SJSA1 (cell line): ENCODE results near the gene OR2T27. TPM values are rescaled to one million over a fixed set of nuclear protein-coding genes. Genes with fewer than 3 reads are reported as not detected.
"Not testable (repeated sequence)": the region's sequence is repeated elsewhere in the genome, so short reads cannot be mapped to it uniquely, and the experiment has no call there.

Source experiments
- DNase-seq, 2 experiments: peaks; one replicate each; pipeline ENCODE4 v3.0.0-alpha.2; 2015 to 2020; ENCODE audit warnings: low spot score in 2 of 2, low read depth in 1 of 2
- H3K27ac ChIP-seq: fragments of 250-450 bp; sonication (Bioruptor Pico); 2 replicates; pipeline ENCODE4 v1.5.1; 2020; ENCODE audit warnings: mild to moderate bottlenecking, moderate library complexity
- H3K27me3 ChIP-seq: fragments of 250-450 bp; sonication (Bioruptor Pico); replicated peaks from 2 replicates; pipeline ENCODE4 v1.5.1; 2020; ENCODE audit warnings: mild to moderate bottlenecking, moderate library complexity
- H3K36me3 ChIP-seq: fragments of 250-450 bp; sonication (Bioruptor Pico); 2 replicates; pipeline ENCODE4 v1.5.1; 2020; ENCODE audit warnings: mild to moderate bottlenecking
- H3K4me1 ChIP-seq: fragments of 250-450 bp; sonication (Bioruptor Pico); replicated peaks from 2 replicates; pipeline ENCODE4 v1.6.1; 2021; ENCODE audit warnings: mild to moderate bottlenecking
- H3K4me3 ChIP-seq: fragments of 250-450 bp; sonication (Bioruptor Pico); 2 replicates; pipeline ENCODE4 v1.5.1; 2020; ENCODE audit warnings: mild to moderate bottlenecking
- H3K9me3 ChIP-seq: fragments of 250-450 bp; sonication (Bioruptor Pico); replicated peaks from 2 replicates; pipeline ENCODE4 v1.5.1; 2020; ENCODE audit warnings: mild to moderate bottlenecking
- total RNA-seq: library from RNA; depleted of rRNA; stranded (reverse); fragments of >200 nt; shearing (Covaris generic); gene quantifications from 2 replicates; pipeline ENCODE4 v1.2.3, GENCODE V29; 2014

OR2T27 gene
- total RNA-seq, 1 experiment from 2014 or later: not detected

GRCh38 chr1:248670003-248670402 is 14.7 kb upstream of the OR2T27 start:
- no peaks in the 10 kb centered on the region for H3K4me1 ChIP-seq
- H3K4me3 ChIP-seq: no peak overlapping the region
- DNase-seq: peak in 1 of 2 experiments; percentile 4
- H3K9me3 ChIP-seq: peaks cover 3% of the 10 kb centered on the region; the same call in 1 of the 2 replicates
- H3K27me3 ChIP-seq: no peaks in the 10 kb centered on the region
- no peaks in the 10 kb centered on the region for H3K36me3 ChIP-seq
- no peak overlapping the region for H3K27ac ChIP-seq

GRCh38 chr1:248663453-248664328 is 8.4 kb upstream of the OR2T27 start:
- not testable (repeated sequence) for H3K36me3 ChIP-seq, H3K4me1 ChIP-seq, H3K9me3 ChIP-seq, H3K4me3 ChIP-seq, H3K27ac ChIP-seq, DNase-seq, H3K27me3 ChIP-seq

GRCh38 chr1:248656797-248657196 is 1.5 kb upstream of the OR2T27 start:
- H3K9me3 ChIP-seq, DNase-seq, H3K36me3 ChIP-seq, H3K4me1 ChIP-seq, H3K27me3 ChIP-seq, H3K27ac ChIP-seq, H3K4me3 ChIP-seq: not testable (repeated sequence)

- H3K36me3 ChIP-seq, H3K27me3 ChIP-seq, H3K4me1 ChIP-seq, DNase-seq, H3K4me3 ChIP-seq, H3K9me3 ChIP-seq, H3K27ac ChIP-seq: not testable (repeated sequence)
Observed at GRCh38 chr1:248648770-248649536, 6.4 kb downstream of the OR2T27 start.

- not testable (repeated sequence) for DNase-seq, H3K4me1 ChIP-seq, H3K36me3 ChIP-seq, H3K27me3 ChIP-seq, H3K9me3 ChIP-seq, H3K4me3 ChIP-seq, H3K27ac ChIP-seq
Observed at GRCh38 chr1:248645178-248645577, 10.2 kb downstream of the OR2T27 start, which contains the start of gene OR2T35. Gene OR2T35 (minus strand): TSS chr1:248645278. CDS start chr1:248639258, 6,020 bp downstream.

- DNase-seq, H3K4me1 ChIP-seq, H3K4me3 ChIP-seq, H3K9me3 ChIP-seq, H3K27ac ChIP-seq, H3K36me3 ChIP-seq, H3K27me3 ChIP-seq: not testable (repeated sequence)
Observed at GRCh38 chr1:248642971-248643651, 12.2 kb downstream of the OR2T27 start.

- H3K27ac ChIP-seq, H3K27me3 ChIP-seq, DNase-seq, H3K9me3 ChIP-seq, H3K4me1 ChIP-seq, H3K36me3 ChIP-seq, H3K4me3 ChIP-seq: not testable (repeated sequence)
Observed at GRCh38 chr1:248641583-248641982, 13.7 kb downstream of the OR2T27 start.

GRCh38 chr1:248640906-248641305 is 14.4 kb downstream of the OR2T27 start:
- H3K4me3 ChIP-seq, DNase-seq, H3K27me3 ChIP-seq, H3K27ac ChIP-seq, H3K9me3 ChIP-seq, H3K36me3 ChIP-seq, H3K4me1 ChIP-seq: not testable (repeated sequence)

- H3K9me3 ChIP-seq, H3K4me3 ChIP-seq, H3K36me3 ChIP-seq, H3K27ac ChIP-seq, DNase-seq, H3K4me1 ChIP-seq, H3K27me3 ChIP-seq: not testable (repeated sequence)
Observed at GRCh38 chr1:248639652-248640051, 15.7 kb downstream of the OR2T27 start.

- not testable (repeated sequence) for H3K9me3 ChIP-seq, H3K4me1 ChIP-seq, H3K27ac ChIP-seq, H3K27me3 ChIP-seq, H3K4me3 ChIP-seq, DNase-seq, H3K36me3 ChIP-seq
Observed at GRCh38 chr1:248636612-248637011, 18.7 kb downstream of the OR2T27 start.

- H3K4me1 ChIP-seq, H3K27ac ChIP-seq, DNase-seq, H3K27me3 ChIP-seq, H3K4me3 ChIP-seq, H3K9me3 ChIP-seq, H3K36me3 ChIP-seq: not testable (repeated sequence)
Observed at GRCh38 chr1:248634991-248635390, 20.3 kb downstream of the OR2T27 start, which contains the start of gene OR2T11. Gene OR2T11 (minus strand): TSS chr1:248635091. CDS start chr1:248627128, 7,963 bp downstream.

GRCh38 chr1:248631354-248632008 is 23.8 kb downstream of the OR2T27 start:
- H3K27ac ChIP-seq: no peak overlapping the region
- H3K9me3 ChIP-seq: no peaks in the 10 kb centered on the region
- no peaks in the 10 kb centered on the region for H3K4me1 ChIP-seq
- no peaks in the 10 kb centered on the region for H3K36me3 ChIP-seq
- no peak for DNase-seq
- no peak overlapping the region for H3K4me3 ChIP-seq
- H3K27me3 ChIP-seq: no peaks in the 10 kb centered on the region

GRCh38 chr1:248630551-248630950 is 24.8 kb downstream of the OR2T27 start:
- no peak for DNase-seq

More at GRCh38 chr1:248630551-248630950, 24.8 kb downstream of the OR2T27 start:
- Histone ChIP-seq H3K36me3 (no peaks in the 10 kb centered on the region), H3K27me3 (no peaks in the 10 kb centered on the region), H3K4me3 (no peak overlapping the region), H3K9me3 (no peaks in the 10 kb centered on the region), H3K27ac (no peak overlapping the region), H3K4me1 (no peaks in the 10 kb centered on the region)
